Subcutaneous adipose tissue (tissue), 4 donors: ENCODE results near the gene MYH7. TPM values are rescaled to one million over a fixed set of nuclear protein-coding genes. Genes with fewer than 3 reads are reported as not detected.

Experiments used
- CTCF ChIP-seq: fragments of 450-650 bp; IDR thresholded peaks from one replicate; pipeline ENCODE4 v1.5.1; 2016; ENCODE audit warnings: low read depth, mild to moderate bottlenecking, control low read depth, antibody characterized with exemption, moderate library complexity
- total RNA-seq, 4 donors: library from RNA; depleted of rRNA; stranded (reverse); fragments of >200 nt; gene quantifications; one replicate each; pipeline ENCODE4 v1.1.0, GENCODE V29; 2016

MYH7 gene
- total RNA-seq, 4 donors from 2014 or later, result not detected

- TF ChIP-seq CTCF, result no peak
Measured at GRCh38 chr14:23457587-23458445, 22.4 kb upstream of the MYH7 start.

DNA sequence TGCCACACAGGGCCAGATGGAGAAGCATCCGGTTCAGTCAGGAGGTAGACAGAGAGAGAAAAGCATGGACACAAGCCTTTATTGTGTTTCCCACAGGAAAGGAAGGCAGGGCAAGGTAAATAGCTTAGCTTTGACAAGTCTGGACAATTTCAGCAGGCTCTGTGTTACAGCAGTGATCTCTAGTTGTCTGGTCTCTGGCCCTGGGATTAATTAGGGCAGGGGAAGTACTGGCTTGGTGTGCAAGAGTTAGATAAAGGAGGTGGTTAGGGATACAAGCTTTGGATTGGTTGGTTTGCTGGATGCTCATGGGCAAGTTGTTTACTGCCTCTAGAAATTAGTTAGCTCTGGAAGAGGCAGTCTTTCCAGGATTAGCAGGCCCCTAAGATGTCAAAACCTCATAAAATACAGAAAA, 19.0 kb upstream of the MYH7 start:
- no peak for TF ChIP-seq CTCF

DNA sequence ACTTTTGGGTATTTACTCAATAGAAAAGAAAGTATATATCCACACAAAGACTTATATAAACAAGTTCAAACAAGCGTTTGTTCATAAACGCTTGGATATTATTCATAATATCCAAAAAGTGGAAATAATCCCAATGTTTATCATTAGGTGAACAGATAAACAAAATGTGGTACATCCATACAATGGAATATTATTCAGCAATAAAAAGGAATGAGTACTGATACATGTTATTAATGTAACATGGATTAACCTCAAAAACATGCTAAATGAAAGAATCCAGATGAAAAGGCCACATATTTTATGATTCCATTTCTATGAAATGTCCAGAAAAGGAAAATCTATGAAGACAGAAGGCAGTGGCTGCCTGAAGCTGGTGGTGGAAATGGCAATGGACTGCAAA, 16.8 kb upstream of the MYH7 start:
- no peak for TF ChIP-seq CTCF

DNA sequence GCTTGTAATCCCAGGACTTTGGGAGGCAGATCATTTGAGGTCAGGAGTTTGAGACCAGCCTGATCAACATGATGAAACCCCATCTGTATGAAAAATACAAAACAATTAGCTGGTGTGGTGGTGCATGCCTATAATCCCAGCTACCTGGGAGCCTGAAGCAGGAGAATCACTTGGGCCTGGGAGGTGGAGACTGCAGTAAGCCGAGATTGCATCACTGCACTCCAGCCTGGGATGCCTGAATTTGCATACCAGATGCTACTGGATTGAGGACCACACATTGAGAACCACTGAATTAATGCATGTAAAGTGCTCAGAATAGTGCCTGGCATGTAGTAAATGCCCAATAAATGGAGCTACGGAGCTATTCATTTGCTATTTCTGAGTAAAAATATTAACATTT, 14.9 kb upstream of the MYH7 start:
- TF ChIP-seq CTCF, result no peak

DNA sequence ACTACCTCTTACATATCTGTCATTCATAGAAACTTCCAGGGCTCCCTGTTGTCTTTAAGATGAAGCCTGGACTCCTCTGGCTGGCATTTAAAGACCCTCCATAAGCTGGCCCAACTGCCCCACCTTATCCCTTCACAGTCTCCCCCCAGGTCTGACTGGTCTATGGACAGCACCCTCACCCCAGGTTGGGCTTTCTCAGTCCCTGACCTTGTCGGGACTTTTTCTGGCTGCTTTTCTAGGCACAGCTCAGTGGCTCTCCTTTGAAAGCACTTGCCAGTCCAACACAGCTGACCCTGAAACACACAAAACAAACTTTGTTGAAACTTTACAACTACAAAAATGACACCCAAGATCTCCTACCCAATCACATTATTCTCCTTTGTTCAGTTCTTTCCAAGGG, 13.9 kb upstream of the MYH7 start:
- no peak for TF ChIP-seq CTCF

- TF ChIP-seq CTCF, result no peak
Measured at GRCh38 chr14:23447361-23448350, 12.2 kb upstream of the MYH7 start.
